Activated CD4-positive, CD25-positive, alpha-beta regulatory T cell treated with anti-CD3 and anti-CD28 coated beads, Interleukin-2, amount 50 U/mL, for 24 hours (primary cell): ENCODE results near the gene LRP1B.

Experiments used
- ATAC-seq, 2 donors: fragments of 150-1000 bp; cut with Tn5 transposase; one replicate each; pipeline ENCODE4 v1.10.0; 2021; ENCODE audit warnings: mild to moderate bottlenecking in 1 of 2, moderate library complexity in 1 of 2

The LRP1B gene

GRCh38 chr2:141736466-141736865 lies 394.4 kb downstream of the LRP1B start:
- ATAC-seq: no peak

- ATAC-seq: no peak
These were observed 401.9 kb downstream of the LRP1B start for GRCh38 chr2:141728886-141729285.

GRCh38 chr2:141728142-141728541 lies 402.7 kb downstream of the LRP1B start:
- no peak for ATAC-seq

DNA sequence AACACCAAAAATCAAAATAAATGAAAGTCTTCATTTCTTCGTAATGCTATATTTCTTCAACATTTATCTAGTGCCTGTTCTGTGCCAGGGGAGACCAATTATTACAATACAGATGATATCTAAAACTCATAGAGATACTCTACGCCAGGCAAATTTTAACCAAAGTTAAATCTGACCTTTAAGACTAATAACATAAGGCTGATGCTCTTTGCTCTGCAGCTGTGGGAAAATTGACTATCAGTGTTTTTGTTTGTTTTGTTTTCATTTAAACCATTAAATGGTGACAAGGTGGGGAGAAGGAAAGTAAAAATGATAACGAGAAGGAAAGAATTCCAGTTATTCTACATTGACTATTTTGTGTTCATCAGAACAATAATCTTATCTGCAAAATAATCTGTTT lies 406.4 kb downstream of the LRP1B start:
- ATAC-seq: no peak

DNA sequence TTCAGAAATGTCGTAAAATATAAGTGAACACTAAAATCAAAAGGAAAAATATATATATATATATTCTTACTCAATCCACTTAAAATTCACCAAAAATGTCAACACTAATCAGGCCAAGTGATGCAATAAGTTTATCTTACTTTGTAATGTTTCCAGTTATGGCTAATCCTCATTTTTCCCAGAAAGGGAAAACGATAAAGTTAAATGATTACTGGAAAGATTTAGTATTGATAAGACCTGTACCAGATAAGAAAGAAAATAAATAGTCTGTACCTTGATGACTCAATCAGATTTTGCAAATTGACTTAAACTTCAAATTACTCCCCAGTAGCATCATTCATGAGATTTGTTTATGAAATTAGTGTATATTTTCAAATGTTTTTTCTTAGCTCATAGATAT lies 407.0 kb downstream of the LRP1B start:
- no peak for ATAC-seq

GRCh38 chr2:141720476-141720875 lies 410.3 kb downstream of the LRP1B start:
- no peak for ATAC-seq

DNA sequence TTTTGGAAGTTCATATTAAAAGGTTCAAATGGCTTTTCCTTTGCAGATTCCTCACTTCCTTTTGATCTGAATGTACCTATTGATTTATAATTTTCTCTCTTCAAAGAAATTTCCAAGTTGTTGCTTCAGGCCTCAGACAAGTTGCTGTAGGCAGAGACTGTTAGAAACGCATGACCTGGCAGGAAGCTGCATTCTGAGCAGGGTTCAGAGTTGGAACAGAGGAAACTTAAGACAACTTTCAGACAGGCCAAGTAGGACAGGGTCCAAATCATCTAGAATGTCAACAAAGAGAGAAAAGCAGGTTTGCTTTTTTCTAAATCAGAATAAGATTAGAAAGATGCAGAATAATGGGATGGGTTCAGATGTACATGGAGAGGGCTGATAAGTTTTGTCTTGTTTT lies 416.3 kb downstream of the LRP1B start:
- ATAC-seq: no peak

DNA sequence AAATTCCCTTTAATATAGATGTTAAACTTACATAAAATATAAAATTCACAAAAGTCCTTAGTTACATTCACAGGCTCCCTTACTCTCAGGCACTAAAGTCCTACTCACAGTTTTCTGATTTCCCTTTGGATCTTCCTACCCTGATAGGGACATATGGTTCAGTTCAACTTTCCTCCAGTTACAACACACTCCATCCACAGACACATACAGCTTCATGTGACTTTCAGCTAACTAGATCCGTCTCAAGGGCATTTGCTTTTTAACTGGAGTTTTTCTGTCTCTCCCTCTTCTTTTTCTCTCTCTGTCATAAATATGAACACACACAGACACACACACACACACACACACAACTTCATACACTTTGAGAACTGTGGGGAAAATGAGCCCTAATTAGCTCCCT lies 419.2 kb downstream of the LRP1B start:
- ATAC-seq: no peak

DNA sequence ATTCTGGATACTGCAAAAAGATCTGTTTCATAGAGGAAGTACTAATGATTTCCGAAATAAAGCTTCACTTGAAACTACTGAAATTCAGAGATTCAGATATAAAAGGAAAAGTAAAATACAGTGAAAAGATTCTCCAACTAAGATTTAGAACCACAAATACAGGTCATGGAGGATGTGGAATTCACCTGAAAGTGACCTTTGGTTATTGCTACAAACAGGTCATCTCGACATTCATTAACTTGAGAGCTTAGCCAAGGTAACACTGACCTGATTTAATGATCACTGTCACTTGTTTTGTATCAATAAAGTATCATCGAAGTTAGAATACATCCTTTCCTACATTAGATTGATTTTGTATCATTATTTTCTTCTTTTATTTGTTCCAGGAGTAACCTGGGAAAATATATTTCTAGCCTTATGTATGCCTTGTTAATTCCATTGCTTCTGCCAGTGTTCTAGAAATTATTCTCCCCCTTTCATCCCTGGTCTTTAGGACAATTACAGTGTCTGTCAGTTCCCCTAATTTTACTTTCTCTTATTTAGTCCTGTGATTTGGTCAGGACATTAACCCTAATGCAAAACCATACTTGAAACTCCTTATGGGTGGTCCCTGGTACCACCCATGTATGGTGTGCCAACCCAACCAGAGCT lies 420.1 kb downstream of the LRP1B start:
- ATAC-seq: no peak

GRCh38 chr2:141709756-141710155 lies 421.1 kb downstream of the LRP1B start:
- ATAC-seq: no peak

DNA sequence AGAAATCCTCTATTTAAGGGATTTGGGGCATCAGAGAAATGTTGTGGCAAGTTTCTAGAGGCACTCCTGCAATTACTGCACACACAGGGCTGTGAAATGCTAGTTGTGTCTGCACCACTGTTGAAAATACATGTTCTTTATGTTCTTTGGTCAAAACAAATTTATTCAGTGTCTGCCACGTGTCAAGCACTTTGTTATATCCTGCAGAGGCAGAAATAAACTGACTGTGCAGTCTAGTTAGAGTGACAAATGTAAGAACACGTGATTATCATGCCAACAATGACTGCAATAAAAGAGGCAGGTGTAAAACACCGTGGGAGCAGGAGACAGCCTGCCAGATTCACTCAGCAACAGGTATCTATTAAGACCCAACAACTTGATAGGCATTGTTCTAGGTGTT lies 423.3 kb downstream of the LRP1B start:
- ATAC-seq: no peak

DNA sequence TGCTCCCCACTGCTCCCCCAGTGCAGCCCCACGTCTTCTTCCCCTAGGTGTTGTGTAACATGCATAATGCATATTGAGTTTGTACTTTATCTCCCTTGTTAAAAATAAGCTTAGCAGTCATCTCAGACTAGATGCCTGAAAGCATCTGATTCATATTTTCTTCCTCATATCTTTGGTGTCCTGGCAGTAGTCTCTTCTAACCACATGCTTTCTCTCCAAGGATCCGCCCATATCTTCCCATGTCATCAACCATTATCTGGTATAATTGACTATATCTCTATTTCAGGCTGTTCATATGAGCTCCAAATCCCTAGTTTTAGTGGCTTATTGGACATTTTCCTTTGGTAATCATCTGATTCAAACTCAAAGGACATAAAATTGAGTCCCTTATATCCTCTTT lies 426.3 kb downstream of the LRP1B start:
- no peak for ATAC-seq

GRCh38 chr2:141703501-141703900 lies 427.3 kb downstream of the LRP1B start:
- no peak for ATAC-seq

DNA sequence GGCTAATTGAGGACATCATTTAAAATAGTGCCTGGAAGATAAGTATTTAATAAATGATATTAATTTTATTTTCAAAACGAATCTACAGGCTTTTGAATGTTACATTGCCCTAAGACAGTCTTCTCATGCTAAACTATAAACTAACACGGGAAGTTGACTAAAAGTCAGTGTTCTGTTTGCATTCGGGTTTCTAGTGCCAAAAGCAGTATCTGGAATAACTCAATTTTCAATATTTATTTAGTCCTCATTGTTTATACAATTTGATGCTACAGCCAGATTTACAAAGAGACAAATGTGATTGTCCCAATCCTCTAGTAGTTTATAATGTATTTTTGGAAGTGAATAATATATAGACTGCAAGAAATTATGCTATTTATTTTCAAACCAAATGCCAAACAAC lies 429.2 kb downstream of the LRP1B start:
- no peak for ATAC-seq

- ATAC-seq: no peak
These were observed 431.2 kb downstream of the LRP1B start for GRCh38 chr2:141699573-141699972.

GRCh38 chr2:141698500-141698899 lies 432.3 kb downstream of the LRP1B start:
- no peak for ATAC-seq

DNA sequence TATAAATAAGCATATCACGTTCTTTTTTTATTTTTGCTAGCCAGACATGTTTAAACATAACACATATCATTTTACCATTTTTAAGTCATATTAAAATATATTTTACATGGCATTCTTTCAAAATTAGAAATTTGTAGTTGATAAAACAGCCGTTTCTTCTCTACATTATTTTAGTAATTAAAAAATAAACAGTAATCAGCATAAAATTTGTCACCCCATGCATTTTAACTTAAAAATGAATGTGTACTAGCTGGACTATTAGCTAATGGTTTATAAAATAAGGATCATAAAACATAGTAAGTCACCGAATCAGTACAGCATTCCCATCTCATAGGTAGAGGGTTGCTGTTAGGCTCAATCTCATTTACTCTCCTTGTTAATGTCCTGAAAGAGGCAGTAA lies 433.8 kb downstream of the LRP1B start:
- no peak for ATAC-seq

DNA sequence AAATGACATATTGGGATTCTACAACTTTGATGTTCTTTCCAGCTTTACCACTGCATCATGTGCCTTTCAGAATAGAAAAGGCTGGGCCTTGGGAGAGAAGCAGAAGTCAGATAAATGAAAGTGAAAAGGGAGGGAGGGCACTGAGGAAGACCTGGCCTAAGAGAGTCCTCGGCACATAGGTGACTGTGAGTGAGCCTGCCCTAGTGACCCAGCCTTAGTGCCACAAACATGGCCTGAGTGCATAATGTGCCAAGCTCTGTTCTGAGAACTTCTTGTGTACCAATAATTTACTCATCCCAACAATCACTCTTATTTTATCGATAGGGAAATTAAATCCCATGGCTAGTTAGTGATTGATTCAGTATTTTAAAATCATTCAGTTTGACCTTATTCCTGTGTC lies 436.6 kb downstream of the LRP1B start:
- no peak for ATAC-seq

DNA sequence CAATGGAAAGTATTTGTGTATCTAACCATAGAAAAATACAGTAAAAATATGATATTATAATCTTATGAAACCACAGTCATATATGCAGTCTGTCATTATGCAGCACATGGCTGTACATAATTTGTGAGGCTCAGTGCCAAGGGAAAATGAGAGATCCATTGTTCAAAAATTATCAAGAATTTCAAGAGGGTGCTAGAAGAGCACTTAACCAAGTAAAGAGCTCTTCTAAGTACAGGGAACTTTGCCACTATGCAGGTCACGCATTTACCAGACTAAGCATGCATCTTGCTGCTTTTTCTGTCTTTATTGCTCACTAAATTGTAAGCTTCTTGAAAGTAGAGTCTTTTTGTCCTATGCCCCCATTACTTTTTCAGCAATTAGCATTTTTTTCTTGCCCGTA lies 438.0 kb downstream of the LRP1B start:
- no peak for ATAC-seq

GRCh38 chr2:141676139-141676538 lies 454.7 kb downstream of the LRP1B start:
- ATAC-seq: no peak

DNA sequence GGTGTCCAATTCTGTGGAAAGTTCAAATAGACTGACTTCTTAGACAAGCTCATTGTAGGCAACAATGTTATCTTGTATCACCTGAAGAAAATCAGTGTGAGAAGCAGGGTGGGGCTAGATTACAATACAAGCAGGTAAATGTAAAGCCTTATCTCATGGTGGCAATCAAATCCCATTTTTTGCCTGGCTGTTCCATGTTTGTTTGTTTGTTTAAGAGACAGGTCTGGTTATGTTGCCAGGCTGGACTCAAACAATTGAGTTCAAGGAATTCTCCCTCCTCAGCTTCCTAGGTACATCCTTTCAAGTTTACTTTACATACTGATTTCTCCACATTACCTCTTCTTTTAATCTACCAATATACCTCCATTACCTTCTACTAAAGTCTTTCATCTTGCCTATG lies 464.6 kb downstream of the LRP1B start:
- ATAC-seq: no peak

- ATAC-seq: no peak
These were observed 470.6 kb downstream of the LRP1B start for GRCh38 chr2:141660232-141660631.

GRCh38 chr2:141654311-141654710 lies 476.5 kb downstream of the LRP1B start:
- ATAC-seq: no peak

DNA sequence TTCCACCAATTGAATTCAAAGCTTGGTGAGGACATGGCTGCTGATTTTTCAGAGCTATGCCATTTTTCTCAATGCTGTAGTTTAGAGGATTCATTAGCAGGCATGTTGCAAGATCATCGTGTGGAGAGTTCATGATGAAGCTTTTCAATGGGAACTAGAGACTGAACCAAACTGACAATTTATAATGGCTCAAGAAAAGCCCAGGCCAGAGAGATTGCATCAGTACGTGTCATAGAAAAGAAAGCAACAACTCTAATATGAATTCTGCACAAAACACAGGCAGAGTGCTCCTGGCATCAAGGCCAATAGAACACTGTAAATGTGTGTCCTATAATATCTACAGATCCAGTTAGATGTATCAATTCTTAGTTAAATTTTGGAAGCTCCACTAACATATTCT lies 477.6 kb downstream of the LRP1B start:
- no peak for ATAC-seq

GRCh38 chr2:141652308-141652707 lies 478.5 kb downstream of the LRP1B start:
- ATAC-seq: no peak

- ATAC-seq: no peak
These were observed 483.5 kb downstream of the LRP1B start for GRCh38 chr2:141647353-141647752.
